KMS-11 (cell line): ENCODE data around the gene GFAP.

Source experiments
- H2AFZ ChIP-seq: fragments of 200-600 bp; sonication (generic); 2 replicates; pipeline ENCODE4 v1.6.1; 2016; ENCODE audit warnings: antibody characterized with exemption, mixed run types, low read depth
- H3K27ac ChIP-seq: fragments of 200-600 bp; sonication (generic); 2 replicates; pipeline ENCODE4 v1.6.1; 2016; ENCODE audit warnings: mild to moderate bottlenecking, mixed run types
- H3K27me3 ChIP-seq: fragments of 200-600 bp; sonication (generic); 2 replicates; pipeline ENCODE4 v1.6.1; 2017; ENCODE audit warnings: mild to moderate bottlenecking, low read depth, mixed run types, moderate library complexity; ENCODE audit not compliant: insufficient read depth
- H3K36me3 ChIP-seq: fragments of 200-600 bp; sonication (generic); 2 replicates; pipeline ENCODE4 v1.6.1; 2017; ENCODE audit warnings: mild to moderate bottlenecking, mixed run types; ENCODE audit not compliant: insufficient read depth
- H3K4me1 ChIP-seq: fragments of 200-600 bp; sonication (generic); 2 replicates; pipeline ENCODE4 v1.6.1; 2016; ENCODE audit warnings: mild to moderate bottlenecking, low read depth, mixed run types; ENCODE audit not compliant: poor library complexity, severe bottlenecking
- H3K4me2 ChIP-seq: fragments of 200-600 bp; sonication (generic); 2 replicates; pipeline ENCODE4 v1.7.0; 2016; ENCODE audit warnings: mild to moderate bottlenecking, mixed run types
- H3K4me3 ChIP-seq: fragments of 200-600 bp; sonication (generic); IDR thresholded peaks from 2 replicates; pipeline ENCODE4 v1.6.1; 2017; ENCODE audit warnings: low read depth, low read length, mixed read lengths; ENCODE audit not compliant: insufficient read depth
- H3K79me2 ChIP-seq: fragments of 200-600 bp; sonication (generic); 2 replicates; pipeline ENCODE4 v1.6.1; 2016; ENCODE audit warnings: low read depth, mixed run types; ENCODE audit not compliant: insufficient read depth
- H3K9ac ChIP-seq: fragments of 200-600 bp; sonication (generic); 2 replicates; pipeline ENCODE4 v1.6.1; 2016; ENCODE audit warnings: mild to moderate bottlenecking, mixed run types
- H4K20me1 ChIP-seq: fragments of 200-600 bp; sonication (generic); 2 replicates; pipeline ENCODE4 v1.6.1; 2016; ENCODE audit warnings: mild to moderate bottlenecking, mixed run types; ENCODE audit not compliant: insufficient read depth
- CTCF ChIP-seq: fragments of 200-600 bp; sonication (generic); conservative IDR thresholded peaks from 2 replicates; pipeline ENCODE4 v1.6.1; 2017; ENCODE audit warnings: low read depth, mild to moderate bottlenecking, antibody characterized with exemption, low read length, moderate library complexity, mixed read lengths

The GFAP gene

GRCh38 chr17:44933824-44934744, 18.8 kb upstream of the GFAP start:
- H3K27me3 ChIP-seq, result no peaks in the 10 kb centered on the region
- peaks cover 13% of the 10 kb centered on the region for H3K36me3 ChIP-seq
- no peaks in the 10 kb centered on the region for H4K20me1 ChIP-seq
- peaks cover 13% of the 10 kb centered on the region for H3K79me2 ChIP-seq
- no peak overlapping the region for H3K4me3 ChIP-seq
- no peak overlapping the region for H3K9ac ChIP-seq
- TF ChIP-seq CTCF, result no peak
- no peaks in the 10 kb centered on the region for H3K4me1 ChIP-seq
- H2AFZ ChIP-seq, result no peak overlapping the region
- H3K27ac ChIP-seq, result no peak overlapping the region
- H3K4me2 ChIP-seq, result no peak overlapping the region

GRCh38 chr17:44932787-44933097, 17.4 kb upstream of the GFAP start:
- TF ChIP-seq CTCF, result no peak
- no peak overlapping the region for H3K4me2 ChIP-seq
- no peak overlapping the region for H2AFZ ChIP-seq
- H4K20me1 ChIP-seq, result no peaks in the 10 kb centered on the region
- no peaks in the 10 kb centered on the region for H3K27me3 ChIP-seq
- H3K9ac ChIP-seq, result no peak overlapping the region
- peaks cover 3% of the 10 kb centered on the region; the same call in 1 of the 2 replicates for H3K79me2 ChIP-seq
- H3K27ac ChIP-seq, result no peak overlapping the region
- no peak overlapping the region for H3K4me3 ChIP-seq
- no peaks in the 10 kb centered on the region for H3K4me1 ChIP-seq
- H3K36me3 ChIP-seq, result peaks cover 5% of the 10 kb centered on the region; the same call in 1 of the 2 replicates

GRCh38 chr17:44932096-44932786, 16.9 kb upstream of the GFAP start:
- Histone ChIP-seq H3K9ac (no peak overlapping the region), H3K4me2 (no peak overlapping the region), H2AFZ (no peak overlapping the region), H3K4me1 (no peaks in the 10 kb centered on the region), H3K36me3 (peaks cover 5% of the 10 kb centered on the region; the same call in 1 of the 2 replicates), H3K79me2 (no peaks in the 10 kb centered on the region), H4K20me1 (no peaks in the 10 kb centered on the region), H3K27ac (no peak overlapping the region), H3K27me3 (no peaks in the 10 kb centered on the region), H3K4me3 (no peak overlapping the region)
- TF ChIP-seq CTCF, result no peak

- Histone ChIP-seq H3K4me2 (no peak overlapping the region), H2AFZ (no peak overlapping the region), H3K4me1 (no peaks in the 10 kb centered on the region), H3K4me3 (no peak overlapping the region), H4K20me1 (no peaks in the 10 kb centered on the region), H3K27ac (no peak overlapping the region), H3K36me3 (peaks cover 5% of the 10 kb centered on the region; the same call in 1 of the 2 replicates), H3K27me3 (no peaks in the 10 kb centered on the region), H3K79me2 (no peaks in the 10 kb centered on the region), H3K9ac (no peak overlapping the region)
- TF ChIP-seq CTCF, result no peak
Observed at GRCh38 chr17:44931376-44931775, 16.1 kb upstream of the GFAP start.
